ENCODE measurements around the gene DPP6.
"Not testable (repeated sequence)": the region's sequence is repeated elsewhere in the genome, so short reads cannot be mapped to it uniquely, and the experiment has no call there.

The DPP6 gene

DNA sequence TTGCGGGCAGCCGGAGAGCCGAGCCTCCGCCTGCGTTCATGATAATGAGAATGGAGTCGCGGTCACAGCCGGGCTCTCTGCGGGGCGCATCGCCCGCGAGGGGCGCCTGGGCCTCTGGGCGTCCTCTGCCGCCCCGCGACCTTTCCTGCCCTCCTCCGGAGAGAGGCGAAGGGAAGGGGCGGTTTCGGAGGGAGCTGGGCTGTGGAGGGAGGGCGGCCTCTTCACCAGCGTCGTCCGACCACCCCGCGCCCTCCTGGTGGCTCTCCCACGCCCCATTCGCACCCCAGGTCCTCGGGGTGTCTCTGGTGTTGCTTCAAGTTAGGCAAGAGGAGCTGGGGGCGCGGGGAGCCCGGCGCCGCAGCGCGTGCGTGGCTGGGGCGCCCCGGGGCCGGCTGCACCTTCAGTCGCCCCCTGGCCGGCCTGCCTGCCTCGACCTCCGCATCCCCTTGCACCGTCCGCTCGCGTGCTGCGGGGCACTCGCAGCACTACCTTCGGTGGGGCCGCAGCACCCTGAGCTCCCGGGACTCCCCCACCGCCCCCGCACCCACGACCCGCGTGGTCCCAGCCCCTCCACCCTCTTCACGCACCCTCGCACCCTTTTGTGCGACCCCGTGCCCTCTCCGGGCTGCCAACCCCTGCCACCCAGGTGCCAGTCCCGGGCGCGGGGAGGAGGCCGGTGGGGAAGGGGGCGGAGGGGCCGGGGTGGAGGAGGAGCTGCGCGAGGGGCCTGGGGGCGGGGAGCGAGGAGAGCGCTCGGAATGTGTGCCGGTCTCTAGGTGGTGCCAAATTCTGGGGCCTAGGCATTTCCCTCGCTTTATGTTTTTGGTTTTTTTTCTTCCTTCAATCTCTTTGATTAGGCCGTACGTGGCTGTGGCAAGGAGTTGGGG lies at the start of gene DPP6:
DPP6 (plus strand) TSS at position 756 of the 887 bp plus-strand sequence.
- DNase-seq = not testable (repeated sequence)

DNA sequence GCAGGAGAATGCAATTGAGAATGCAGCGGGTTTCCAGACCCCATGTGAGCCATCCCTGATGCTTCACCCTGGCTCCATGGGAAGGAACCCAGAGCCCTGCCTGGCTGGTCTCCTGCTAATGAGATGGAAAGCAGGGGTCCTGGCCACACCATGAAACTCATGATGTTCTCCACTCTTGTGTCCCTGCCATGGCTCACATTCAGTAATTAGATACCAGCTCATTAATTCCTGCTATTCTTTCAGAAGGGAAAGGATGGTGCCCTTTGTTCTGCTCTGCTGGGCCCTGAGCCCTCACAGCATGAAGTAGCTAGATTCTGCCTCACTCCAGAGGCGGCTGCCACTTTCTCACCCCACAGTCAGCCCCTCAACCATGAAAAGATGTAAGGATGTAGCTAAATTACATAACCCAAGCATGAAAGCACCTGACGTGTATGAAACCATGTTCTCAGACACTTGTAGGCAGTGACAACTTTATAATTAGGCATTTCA lies 42.7 kb upstream of the DPP6 start:
- DNase-seq = not testable (repeated sequence)

DNA sequence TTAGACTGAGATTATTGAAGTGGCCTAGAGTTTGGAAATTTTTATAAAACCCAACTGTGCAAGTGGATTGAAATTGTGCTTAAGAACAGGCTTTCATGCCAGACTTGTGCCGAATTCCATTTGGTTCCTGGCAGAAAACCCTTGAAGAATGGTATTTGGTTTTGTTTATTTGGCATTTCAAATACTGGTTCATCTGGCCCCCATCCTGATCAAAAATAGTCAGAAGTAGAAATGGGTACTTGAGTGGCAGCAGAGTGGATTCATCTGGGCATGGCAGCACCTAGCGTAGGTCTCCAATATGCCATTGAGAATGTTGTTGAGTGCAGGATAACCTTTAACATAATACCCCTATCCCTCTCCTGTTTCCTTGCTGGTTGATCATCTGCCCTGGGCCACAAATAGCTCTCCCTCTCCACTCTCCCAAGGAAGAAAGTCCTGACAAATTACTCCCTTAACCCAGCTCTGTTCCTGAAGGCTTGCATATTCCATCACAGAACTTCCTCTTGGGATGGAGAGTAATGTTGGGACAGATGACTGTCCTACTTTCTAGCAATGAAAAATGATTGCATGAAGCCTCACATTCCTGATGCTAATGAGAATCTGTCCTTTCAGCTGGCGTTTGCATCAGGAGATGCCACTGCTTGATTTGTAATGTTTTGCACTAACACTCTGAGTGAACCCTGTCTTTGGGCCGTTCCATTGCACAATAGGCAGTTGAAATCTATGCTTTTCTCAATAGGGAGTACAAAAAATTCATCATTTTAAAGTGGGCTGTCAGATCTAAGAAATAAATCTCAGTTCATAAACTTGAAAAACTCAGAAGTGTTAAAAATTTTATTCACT lies 41.3 kb upstream of the DPP6 start:
- DNase-seq = not testable (repeated sequence)

DNA sequence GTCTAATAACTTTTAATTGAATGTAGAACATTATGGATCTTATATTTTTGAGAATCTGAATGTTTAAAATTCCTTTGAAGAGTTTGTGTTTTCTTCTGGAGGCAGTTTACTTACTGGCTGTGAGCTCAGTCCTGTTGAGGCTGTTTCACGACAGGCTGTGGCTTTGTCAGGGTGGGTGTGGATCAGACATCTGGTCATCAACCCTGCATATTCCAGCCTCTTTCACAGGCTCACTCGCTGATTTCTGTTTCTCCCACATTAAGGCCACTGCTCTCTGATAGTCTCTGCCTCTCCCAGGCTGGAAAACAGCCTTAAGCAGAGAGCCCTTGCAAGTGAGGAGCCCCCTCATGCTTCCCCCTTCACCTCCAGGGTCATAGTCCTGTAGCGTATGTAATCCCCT lies 39.4 kb upstream of the DPP6 start:
- DNase-seq = not testable (repeated sequence)

DNA sequence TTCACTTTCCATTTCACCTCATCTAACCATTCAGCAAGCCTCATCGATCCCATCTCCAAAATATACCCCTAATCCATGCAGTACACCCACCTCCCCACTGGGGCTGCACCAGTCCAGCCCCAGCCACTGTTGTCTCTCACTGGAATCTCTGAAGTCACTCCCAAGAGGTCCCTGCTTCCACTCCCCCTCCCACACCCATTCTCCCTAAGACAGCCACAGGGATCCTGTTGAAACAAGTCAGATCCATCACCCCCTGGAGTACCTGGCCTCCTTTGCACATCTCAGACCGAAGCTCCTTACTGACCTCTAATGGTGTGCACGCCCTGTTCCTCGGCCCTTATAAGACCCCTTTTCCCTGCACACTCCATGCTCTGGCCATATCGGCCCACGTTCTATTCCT lies 36.6 kb upstream of the DPP6 start:
- not testable (repeated sequence) for DNase-seq

DNA sequence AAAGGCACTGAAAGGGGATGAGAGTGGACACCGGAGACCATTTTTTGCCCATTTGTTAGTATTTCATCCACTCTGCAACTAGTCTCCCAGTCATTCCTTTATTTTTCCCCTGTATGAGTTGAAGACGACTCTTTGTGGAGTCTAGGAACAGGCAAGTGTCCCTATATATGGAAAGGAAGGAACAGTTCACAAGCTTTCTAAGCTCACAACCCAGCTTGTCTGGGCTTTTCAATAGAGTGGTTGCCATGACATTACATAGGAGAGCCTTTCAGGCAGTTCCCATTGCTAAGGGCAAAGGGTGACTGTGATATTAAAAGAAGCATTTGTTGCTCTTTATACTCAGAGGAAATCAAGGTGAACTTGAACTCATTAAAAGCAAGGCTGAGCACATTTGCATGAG lies 33.8 kb upstream of the DPP6 start:
- not testable (repeated sequence) for DNase-seq

DNA sequence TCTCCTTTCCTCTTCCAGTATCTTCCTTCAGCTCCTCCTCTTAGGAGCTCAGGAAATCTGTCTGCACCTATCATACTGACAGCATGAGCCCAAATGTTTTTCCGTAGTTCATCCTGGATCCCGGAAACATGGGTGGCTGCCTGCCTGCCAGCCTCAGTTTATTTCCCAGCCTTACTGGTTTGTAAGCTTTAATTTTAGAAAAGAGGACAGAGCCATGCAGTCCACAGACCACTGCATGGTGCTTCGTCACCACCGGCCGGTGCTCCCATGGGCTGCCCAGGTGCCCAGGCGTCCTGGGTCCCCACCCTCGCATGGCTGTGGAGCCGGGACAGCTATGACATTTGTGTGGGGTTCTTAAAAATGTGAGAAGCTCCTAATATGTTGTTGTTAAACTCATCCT lies 24.4 kb upstream of the DPP6 start:
- DNase-seq = not testable (repeated sequence)

DNA sequence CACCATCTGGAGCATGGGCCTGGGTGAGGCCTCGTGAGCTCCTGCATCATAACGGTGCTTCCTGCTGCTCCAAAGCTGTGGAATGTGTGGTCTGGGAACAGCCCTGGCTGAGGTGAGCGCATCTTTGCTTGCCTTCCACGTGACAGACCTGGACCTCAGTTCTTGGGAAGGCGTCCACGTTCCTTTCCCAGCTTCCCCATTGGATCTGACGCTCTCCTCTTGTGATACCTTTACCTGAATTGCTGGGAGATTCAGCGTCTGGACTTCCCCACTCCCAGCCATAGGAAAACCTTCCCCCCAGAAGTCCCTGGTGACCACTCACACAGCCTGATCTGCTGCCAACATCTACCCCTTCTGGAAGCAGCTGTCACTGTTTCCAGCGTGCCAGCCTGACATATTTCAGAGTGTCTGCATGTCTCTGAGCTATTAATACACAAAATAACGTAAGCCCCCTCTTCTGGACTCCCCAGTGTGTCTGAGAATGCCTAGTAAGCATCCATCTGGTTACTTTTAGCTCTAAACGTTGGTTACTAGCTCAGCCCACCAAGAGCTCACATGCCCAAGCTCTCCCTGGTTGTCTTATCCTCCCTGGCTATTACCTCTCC lies 21.6 kb upstream of the DPP6 start:
- DNase-seq = not testable (repeated sequence)

DNA sequence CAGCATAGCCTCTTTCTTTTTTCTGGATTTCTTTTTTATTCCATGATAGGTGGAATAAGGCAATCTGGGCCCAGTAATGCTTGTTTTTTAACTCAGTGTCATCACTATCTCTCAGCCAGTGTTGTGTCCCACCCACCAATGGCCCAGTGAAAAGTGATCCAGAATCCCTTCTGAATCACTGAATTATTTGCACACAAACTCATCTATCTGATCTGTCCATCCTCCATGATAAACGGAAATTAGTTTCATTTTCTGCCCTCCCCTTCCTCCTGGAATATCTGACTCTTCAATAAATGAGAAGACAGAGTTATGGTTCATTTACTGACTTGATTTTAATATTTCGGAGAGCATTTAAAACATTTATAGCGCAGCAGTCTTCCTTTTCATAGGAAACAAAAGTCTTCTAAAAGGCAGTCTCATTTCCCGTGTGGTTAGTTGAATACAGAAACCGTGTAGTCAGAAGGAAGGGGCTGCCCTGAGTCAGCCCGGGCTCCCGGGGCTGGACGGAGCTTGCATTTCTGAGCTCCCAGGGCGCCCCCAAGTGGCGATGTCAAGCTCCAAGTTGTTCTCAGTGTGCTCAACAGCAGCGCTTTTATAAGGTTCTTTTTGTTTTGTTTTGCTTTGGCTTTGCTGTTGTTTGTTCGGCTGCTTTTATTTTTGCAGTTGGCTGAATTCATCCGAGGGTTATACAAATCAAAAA lies 12.6 kb upstream of the DPP6 start:
- DNase-seq = not testable (repeated sequence)

DNA sequence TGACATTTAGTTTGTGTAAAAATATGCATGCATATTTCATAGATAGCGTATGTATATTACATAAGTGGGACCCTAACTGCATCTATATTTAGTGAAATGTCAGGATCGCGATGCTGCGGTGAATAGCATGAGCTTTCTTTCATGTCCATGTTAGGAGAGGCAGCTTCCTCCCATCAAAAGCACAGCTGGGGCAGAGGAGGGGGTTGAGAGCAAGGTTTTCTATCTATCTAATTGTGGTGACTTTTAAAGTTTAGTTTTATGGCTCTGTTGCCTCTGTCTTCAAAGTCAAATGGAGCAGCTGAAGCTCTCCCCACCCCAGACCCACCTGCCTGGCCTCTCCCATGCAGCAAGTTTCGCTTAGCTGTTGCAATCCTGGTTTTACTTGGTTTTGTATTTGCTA lies 1.8 kb upstream of the DPP6 start:
- DNase-seq = not testable (repeated sequence)

DNA sequence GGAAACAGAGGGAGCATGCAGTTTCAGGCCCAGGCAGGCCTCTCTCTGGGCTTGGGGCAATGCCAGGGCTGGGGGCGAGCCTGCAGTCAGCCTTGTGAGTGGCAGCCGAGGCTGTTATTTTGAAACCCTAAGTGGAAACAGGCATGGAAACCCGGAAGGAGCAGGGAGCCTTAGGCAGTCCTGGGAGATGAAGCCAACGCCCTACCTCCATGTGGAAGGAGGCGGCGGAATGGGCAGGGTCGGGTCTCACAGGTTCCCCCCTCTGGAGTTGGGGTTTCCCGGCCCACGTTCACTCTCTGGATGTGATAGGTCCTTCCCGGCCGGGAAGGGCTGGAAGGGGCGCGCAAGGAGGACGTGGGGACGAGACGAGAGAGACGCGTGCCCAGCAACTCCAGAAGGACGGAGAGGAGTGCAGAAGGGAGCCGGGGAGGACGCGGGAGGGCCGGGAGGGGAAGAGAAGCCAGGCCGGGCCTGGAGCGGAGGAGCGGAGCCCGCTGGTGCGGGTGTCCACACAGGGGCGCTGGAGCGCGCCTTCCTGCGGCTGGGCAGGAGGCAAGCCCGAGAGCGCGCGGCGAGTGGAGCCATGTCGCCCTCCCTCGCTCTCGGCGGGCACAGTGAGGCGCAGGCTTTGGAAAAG lies 1.1 kb upstream of the DPP6 start:
- DNase-seq = not testable (repeated sequence)

DNA sequence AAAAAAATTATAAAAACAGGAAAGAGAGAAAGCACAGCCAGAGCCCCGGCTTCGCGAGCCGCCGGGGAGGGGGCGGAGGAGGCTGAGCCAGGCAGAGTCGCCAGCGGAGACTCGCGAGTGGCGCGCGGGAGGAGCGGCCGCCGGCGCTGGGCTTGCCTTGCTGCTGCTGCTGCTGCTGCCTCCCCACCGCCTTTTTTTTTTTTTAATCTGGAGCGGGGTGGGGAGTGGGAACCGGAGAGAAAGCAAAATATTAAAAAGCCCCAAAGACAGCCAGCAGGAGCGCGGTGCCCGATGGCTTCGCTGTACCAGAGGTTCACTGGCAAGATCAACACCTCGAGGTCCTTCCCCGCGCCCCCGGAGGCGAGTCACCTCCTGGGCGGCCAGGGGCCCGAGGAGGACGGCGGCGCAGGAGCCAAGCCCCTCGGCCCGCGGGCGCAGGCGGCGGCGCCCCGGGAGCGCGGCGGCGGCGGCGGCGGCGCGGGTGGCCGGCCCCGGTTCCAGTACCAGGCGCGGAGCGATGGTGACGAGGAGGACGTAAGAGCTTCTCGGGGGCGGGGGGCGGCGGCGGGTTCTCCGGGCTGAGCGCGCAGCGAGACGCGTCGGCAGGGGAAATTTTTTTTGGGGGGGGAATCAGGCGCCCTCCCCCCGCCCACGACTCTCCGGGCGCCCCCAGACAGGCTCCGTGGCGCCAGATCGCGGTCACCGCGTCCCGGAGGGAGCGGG lies 493 bp downstream of the DPP6 start:
- not testable (repeated sequence) for DNase-seq

DNA sequence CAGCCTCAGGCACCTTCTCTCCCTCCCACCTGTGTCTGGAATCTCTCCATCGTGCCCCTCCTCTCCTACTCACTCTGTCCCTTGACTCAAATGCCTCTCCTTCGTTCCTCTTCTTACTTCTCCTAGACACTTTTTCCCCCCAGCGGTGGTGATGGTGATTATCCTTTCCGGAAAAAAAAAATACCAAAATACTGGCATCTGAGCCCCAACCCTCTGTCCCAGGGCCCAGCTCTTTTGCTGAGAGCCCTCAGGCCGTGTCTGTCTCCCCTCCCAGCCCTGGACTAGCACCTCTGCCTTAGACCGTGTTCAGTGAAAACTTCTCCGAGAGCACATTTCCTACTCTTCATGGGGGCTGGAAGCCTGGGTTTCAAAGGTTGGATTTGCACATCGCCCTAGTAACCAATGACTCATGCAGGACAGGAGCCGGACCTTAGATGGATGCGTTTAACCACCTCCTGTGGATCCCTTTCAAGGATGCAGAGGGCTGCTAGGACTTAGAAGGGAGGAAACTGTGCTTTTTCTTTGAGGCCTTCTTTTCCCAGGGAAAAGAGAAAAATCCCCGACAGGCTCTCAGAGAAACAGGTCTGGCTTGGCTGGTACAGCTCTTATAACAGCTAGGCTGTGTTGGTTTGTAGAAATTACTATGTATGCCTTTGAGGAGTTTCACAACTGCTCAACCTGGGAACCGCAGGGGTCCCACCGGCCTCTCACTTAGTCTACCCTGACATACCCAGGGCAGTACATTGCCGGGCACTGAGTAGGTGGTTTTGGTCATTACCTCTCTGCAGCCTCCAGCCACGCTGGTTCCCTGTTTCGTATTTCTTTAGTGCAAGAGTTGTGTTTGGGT lies 1.5 kb downstream of the DPP6 start:
- not testable (repeated sequence) for DNase-seq

DNA sequence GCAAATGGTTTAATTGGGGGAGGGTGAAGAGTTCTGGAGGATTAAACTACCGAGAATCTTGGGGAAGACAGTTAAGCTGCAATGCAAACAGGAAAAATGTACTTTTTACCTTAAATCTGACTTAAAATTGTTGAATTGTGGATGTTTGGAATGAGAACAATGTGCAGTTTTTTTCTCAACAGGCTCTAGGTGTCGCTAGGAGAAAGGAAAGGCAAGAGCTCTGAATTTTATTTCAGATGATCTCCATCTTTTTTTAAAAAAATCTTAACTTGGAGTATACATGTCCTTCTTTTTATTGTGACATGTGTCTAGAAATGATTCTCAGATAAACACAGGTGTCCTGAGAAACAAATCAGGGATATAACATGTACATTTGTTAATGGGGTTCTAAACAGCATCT lies 2.5 kb downstream of the DPP6 start:
- DNase-seq = not testable (repeated sequence)

DNA sequence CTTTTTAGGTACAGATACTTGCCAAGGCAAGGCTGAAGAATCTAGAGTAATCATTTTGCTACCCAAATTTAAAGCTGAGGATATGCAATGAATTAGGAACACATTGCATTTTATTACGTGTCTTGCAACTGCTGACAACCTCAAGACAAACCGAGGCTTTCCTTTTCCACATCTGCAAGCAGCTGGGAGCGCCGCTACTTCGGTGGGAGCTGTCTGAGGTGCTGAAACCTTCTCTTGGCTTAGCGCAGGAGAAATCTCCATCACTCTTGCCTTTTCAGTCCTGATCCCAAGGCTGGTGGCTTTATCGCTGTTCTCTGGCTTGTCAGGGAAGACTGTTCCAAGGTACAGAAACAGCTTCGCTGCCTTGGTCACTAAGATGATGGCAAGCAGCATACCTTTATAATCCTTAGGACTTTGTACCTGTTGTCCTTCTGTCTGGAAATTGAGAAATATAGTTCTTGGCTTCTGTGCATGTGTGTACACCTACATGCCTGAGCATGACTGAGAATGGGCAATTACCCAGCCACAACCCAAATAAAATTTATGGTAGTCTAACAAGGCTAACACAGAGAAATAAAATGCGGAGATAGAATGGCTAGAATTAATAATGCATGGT lies 3.4 kb downstream of the DPP6 start:
- not testable (repeated sequence) for DNase-seq

DNA sequence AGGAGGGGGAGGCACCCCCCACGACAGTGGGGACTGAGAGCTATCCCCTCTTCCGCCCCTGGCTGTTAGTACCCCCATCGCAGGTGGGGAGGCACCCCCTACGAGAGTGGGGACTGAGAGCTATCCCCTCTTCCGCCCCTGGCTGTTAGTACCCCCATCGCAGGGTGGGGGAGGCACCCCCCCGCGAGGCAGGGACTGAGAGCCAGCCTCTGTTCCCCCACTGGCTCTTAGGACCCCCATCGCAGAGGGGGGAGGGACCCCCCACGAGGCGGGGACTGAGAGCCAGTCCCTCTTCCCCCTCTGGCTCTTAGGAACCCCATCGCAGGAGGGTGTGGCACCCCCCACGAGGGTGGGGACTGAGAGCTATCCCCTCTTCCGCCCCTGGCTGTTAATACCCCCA lies 6.6 kb downstream of the DPP6 start:
- DNase-seq = not testable (repeated sequence)

DNA sequence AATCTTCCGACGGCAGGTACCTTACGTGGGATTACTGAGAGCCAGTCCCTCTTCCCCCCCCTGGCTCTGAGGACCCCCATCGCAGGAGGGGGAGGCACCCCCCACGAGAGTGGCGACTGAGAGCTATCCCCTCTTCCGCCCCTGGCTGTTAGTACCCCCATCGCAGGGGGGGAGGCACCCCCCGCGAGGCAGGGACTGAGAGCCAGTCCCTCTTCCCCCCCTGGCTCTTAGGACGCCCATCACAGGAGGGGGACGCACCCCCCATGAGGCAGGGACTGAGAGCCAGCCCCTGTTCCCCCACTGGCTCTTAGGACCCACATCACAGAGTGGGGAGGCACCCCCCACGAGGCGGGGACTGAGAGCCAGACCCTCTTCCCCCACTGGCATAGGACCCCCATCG lies 8.4 kb downstream of the DPP6 start:
- not testable (repeated sequence) for DNase-seq

DNA sequence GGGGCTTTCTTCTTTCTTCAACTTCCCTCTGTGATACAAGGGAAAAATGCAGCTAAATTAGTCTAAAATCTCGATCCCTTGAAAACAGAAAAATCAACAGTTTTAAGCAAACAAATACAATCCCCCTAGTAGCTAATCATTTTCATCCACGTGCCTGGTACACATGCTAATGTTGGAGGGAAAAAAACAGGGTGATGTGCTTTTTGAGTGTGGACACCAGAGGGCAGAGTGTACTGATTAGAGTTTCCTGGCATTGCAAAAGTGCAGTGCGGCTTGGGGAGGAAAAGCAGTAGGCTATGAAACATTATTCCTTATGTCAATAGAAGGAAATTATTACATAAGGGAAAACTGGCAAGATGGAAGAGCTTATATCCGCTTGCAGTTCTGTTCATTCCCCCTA lies 19.6 kb downstream of the DPP6 start:
- DNase-seq = peak; percentile 47

DNA sequence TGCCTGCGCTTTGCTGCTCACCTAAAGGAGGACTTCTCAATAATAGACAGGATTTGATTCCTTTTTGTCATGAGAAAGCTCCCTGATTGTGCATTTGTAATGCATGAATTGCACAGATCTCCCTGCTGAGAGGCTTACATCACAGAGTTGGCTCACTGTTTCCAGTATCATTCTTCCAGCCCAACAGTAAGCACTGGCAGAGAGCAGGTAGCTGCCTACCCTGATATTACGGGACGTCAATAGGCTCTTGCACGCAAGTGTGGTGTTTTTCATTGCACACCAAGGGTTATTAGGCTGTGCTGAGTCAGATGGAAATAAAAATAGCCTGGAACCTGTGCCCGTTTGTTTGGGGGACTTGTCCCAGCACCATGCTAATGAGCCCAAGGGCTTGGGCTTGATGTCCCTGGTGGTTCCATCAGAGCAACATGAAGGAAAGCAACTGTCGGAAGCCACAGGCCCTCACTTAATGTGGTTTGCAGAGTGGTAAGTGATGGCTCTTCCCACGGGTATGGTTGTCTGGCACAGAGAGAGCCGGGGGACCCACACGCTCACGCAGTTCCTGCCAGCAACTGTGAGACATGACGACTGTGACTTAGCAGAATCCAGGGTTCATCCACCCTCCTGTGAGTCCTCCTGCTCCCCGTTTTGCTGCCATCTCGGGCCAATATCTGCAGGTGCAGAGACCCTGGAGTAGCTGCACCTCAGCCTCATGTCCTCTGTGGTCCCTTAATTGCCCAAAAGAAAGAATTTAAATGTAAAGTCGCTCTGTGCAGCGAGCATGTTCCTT lies 20.4 kb downstream of the DPP6 start:
- not testable (repeated sequence) for DNase-seq

Data from NCI-H82 (cell line).